ENCODE measurements around the gene OR10J5.
"Not testable (repeated sequence)": the region's sequence is repeated elsewhere in the genome, so short reads cannot be mapped to it uniquely, and the experiment has no call there.

Gene OR10J5

DNA sequence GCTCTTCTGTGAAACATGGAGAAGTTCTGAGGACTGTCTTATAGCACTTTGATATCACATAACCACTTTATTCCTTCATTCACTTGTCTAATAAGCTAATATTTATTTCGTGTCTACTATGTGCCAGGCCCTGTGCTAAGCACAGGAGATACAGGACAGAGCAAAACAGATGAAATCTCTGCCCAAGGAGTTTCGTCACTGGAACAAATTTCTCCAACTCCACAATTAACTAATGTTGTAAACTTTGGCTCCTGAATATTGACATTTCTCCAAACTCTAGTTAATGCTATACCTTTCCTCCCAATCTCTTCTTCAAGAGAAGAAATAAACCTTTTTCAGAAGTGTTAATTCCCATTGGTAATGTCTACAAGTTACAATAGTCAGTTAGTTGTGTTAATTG lies 24.8 kb upstream of the OR10J5 start:
- no peak for DNase-seq (ENCODE audit: low spot score)
- POLR2A ChIA-PET (ENCODE audit: low non-redundant PET): no interaction called here
- no peak overlapping the region for H3K27ac ChIP-seq
- CTCF ChIA-PET: no interaction called here
- TF ChIP-seq CTCF (conservative IDR thresholded peaks at IDR 0.05; ENCODE audit: low read depth): no peak

GRCh38 chr1:159556931-159557369 lies 21.1 kb upstream of the OR10J5 start:
- TF ChIP-seq CTCF (conservative IDR thresholded peaks at IDR 0.05; ENCODE audit: low read depth): no peak
- POLR2A ChIA-PET (ENCODE audit: low non-redundant PET): interaction anchor here (0.6 kb wide), 1 partner anchor 973 kb away, joined by 3 read pairs; no protein-coding TSS in a partner anchor

DNA sequence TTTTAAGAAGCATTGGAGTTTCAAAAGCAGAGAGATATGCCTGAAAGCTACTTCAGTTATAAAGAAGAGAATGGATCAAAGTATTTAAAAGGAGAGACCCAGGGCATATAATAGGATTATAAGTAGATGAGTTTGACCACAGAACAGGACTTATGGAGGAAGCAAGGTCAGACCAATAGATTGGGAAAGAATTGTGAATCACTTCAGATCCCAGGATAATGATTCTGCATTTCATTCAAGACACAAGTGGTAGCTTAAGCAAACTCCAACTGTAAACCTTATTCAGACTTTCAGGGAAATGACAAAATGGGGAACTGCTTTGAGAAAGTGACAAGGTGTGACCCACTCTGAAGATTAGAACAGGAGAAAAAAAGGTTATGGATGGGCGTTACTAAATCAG lies 18.9 kb upstream of the OR10J5 start:
- CTCF ChIA-PET: interaction anchor here (0.5 kb wide), 1 partner anchor 392 kb away, joined by 3 read pairs; no protein-coding TSS in a partner anchor
- TF ChIP-seq CTCF (conservative IDR thresholded peaks at IDR 0.05; ENCODE audit: low read depth): no peak
- no peak overlapping the region for H3K27ac ChIP-seq
- DNase-seq (ENCODE audit: low spot score): no peak
- POLR2A ChIA-PET (ENCODE audit: low non-redundant PET): no interaction called here

More at GRCh38 chr1:159556931-159557369, 21.1 kb upstream of the OR10J5 start:
- CTCF ChIA-PET: no interaction called here
- H3K27ac ChIP-seq: no peak overlapping the region
- no peak for DNase-seq (ENCODE audit: low spot score)

DNA sequence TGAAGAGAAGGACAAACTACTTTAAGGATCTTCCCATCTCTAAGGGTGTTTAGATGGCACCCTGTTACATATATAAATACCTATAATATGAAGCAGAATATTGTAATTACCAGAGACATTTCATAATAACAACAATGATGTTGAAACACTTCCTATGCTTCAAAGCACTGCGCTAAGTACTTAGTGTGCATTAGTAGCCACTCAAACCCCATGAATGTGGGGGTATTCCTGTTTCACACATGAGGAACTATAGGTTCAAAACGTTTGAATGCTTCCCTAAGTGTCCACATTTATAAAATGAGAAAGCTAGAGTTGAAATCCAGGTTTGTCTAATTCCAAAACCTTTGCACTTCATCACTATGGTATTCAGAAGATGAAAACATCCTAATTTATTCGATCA lies 18.5 kb upstream of the OR10J5 start:
- TF ChIP-seq CTCF (conservative IDR thresholded peaks at IDR 0.05; ENCODE audit: low read depth): no peak
- CTCF ChIA-PET: interaction anchor here (0.5 kb wide), 1 partner anchor 393 kb away, joined by 3 read pairs; no protein-coding TSS in a partner anchor
- POLR2A ChIA-PET (ENCODE audit: low non-redundant PET): no interaction called here
- H3K27ac ChIP-seq: no peak overlapping the region
- DNase-seq (ENCODE audit: low spot score): no peak

DNA sequence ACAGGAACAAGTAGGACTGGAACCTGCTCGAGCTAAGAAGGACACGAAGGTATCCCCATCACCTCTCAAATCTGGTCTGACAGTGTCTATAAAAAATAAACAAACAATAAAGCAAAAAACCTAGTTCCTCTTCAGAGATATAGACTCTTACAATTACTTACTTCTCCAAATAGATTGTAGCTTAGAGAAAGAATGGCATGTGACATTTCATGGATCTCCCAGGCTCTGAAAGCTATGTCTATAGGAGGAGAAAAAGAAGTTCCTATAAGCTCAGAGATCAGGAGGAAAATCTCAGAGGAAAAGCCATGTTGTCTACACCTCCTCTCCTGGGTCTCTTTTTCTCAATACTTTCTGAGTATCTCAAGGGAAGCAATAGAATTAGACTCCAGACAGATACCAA lies 12.3 kb upstream of the OR10J5 start:
- CTCF ChIA-PET: no interaction called here
- no peak for TF ChIP-seq CTCF (conservative IDR thresholded peaks at IDR 0.05; ENCODE audit: low read depth)
- POLR2A ChIA-PET (ENCODE audit: low non-redundant PET): no interaction called here

DNA sequence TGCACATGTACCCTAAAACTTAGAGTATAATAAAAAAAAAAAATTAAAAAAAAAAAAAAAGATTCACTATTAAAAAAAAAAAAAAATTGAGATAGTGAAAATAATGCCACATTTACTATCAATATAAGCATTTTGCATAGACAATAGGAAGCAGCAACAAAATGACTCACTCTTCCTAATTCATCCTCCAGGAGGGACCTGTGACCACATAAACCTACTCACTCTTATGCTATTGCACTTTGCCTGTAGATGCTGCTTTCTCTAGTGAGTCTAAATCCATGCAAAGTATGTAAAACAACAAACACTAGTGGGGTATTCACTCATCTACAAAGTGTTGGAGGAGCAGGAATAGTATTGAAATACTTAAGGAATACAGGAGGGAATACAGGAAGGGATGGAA lies 2.9 kb downstream of the OR10J5 start:
- ChIA-PET POLR2A (ENCODE audit: low non-redundant PET) (no interaction called here), CTCF (no interaction called here)
- no peak overlapping the region for H3K27ac ChIP-seq
- peak; percentile 2 for DNase-seq (ENCODE audit: low spot score)
- TF ChIP-seq CTCF (conservative IDR thresholded peaks at IDR 0.05; ENCODE audit: low read depth): no peak

More for the DNA sequence above, 12.3 kb upstream of the OR10J5 start:
- DNase-seq (ENCODE audit: low spot score): no peak
- H3K27ac ChIP-seq: no peak overlapping the region

GRCh38 chr1:159524792-159525191 lies 11.0 kb downstream of the OR10J5 start:
- H3K27ac ChIP-seq; CTCF ChIA-PET; POLR2A ChIA-PET (ENCODE audit: low non-redundant PET); DNase-seq (ENCODE audit: low spot score): not testable (repeated sequence)
